GM12878 (cell line): ENCODE measurements around the gene MTMR10. TPM values are rescaled to one million over a fixed set of nuclear protein-coding genes. Genes with fewer than 3 reads are reported as not detected.

ENCODE experiments used
- ATAC-seq: fragments of 200-7000 bp; cut with Tn5 transposase; 3 replicates; pipeline ENCODE4 v1.9.1; 2020; ENCODE audit warnings: mild to moderate bottlenecking, moderate library complexity
- BruUV-seq: library from RNA; stranded (reverse); fragments of 400-500 nt; replicated peaks from 2 replicates; lab custom pipeline; 2021; lab: Mats Ljungman, UMichigan
- CTCF ChIA-PET: fragments of 300-600 bp; sonication (Branson Sonifier 250); formaldehyde crosslinking; extraction: SDS; loops from one replicate; lab custom pipeline; 2021; ENCODE audit warnings: inconsistent platforms; lab: Yijun Ruan, JAX
- POLR2A ChIA-PET: fragments of 350-600 bp; formaldehyde crosslinking; extraction: SDS; loops from one replicate; lab custom pipeline; 2021; ENCODE audit warnings: inconsistent platforms; lab: Charles Lee
- RAD21 ChIA-PET: fragments of 300-600 bp; sonication (Branson Sonifier 250); formaldehyde crosslinking; loops from one replicate; lab custom pipeline; 2023; ENCODE audit warnings: antibody characterized with exemption; ENCODE audit not compliant: unreplicated experiment; lab: Charles Lee
- SMC1A ChIA-PET: fragments of 300-600 bp; sonication (Branson Sonifier 250); formaldehyde crosslinking; loops from one replicate; lab custom pipeline; 2023; ENCODE audit not compliant: unreplicated experiment, uncharacterized antibody; lab: Charles Lee
- DNase-seq: peaks from one replicate; pipeline ENCODE4 v3.0.0-alpha.2; 2011; ENCODE audit warnings: low read depth, low spot score
- FAIRE-seq: peaks from 3 replicates; lab custom pipeline; 2011; peaks lifted over from hg19 to GRCh38; lab: Jason Lieb, UNC
- H2AFZ ChIP-seq: 2 replicates; pipeline ENCODE4 v1.6.0; 2011; ENCODE audit warnings: low read depth, low read length, control low read depth; ENCODE audit not compliant: control insufficient read depth
- H3K27ac ChIP-seq: 2 replicates; pipeline ENCODE4 v1.5.1; 2011; ENCODE audit warnings: control low read depth; ENCODE audit not compliant: control insufficient read depth, insufficient read depth
- H3K27me3 ChIP-seq, 2 experiments: replicated peaks in 1 of 2; 2 replicates each; pipeline versions ENCODE4 v1.6.0 to v1.6.1; 2011; ENCODE audit warnings: low read length in 1 of 2; ENCODE audit not compliant: control insufficient read depth in 2 of 2, insufficient read depth in 2 of 2
- H3K36me3 ChIP-seq, 2 experiments: 2 replicates each; pipeline ENCODE4 v1.5.1; 2011; ENCODE audit warnings: low read length in 1 of 2; ENCODE audit not compliant: control insufficient read depth in 2 of 2, insufficient read depth in 2 of 2
- H3K4me1 ChIP-seq: 2 replicates; pipeline ENCODE4 v1.6.1; 2011; ENCODE audit warnings: mild to moderate bottlenecking, low read length, moderate library complexity, mixed read lengths; ENCODE audit not compliant: control insufficient read depth, insufficient read depth
- H3K4me2 ChIP-seq: 2 replicates; pipeline ENCODE4 v1.6.0; 2011; ENCODE audit warnings: control low read depth; ENCODE audit not compliant: control insufficient read depth, insufficient read depth
- H3K4me3 ChIP-seq: fragments of 200-600 bp; sonication (generic); 2 replicates; pipeline ENCODE4 v1.5.1; 2016
- H3K79me2 ChIP-seq: 2 replicates; pipeline ENCODE4 v1.6.0; 2011; ENCODE audit warnings: low read length; ENCODE audit not compliant: control insufficient read depth, insufficient read depth
- H3K9ac ChIP-seq: 2 replicates; pipeline ENCODE4 v1.8.0; 2011; ENCODE audit warnings: low read length, control low read depth, mixed read lengths; ENCODE audit not compliant: control insufficient read depth, insufficient read depth
- H3K9me3 ChIP-seq: replicated peaks from 3 replicates; pipeline ENCODE4 v1.5.1; 2011; ENCODE audit warnings: mild to moderate bottlenecking, low read length; ENCODE audit not compliant: control insufficient read depth, insufficient read depth
- H4K20me1 ChIP-seq: 2 replicates; pipeline ENCODE4 v1.6.0; 2011; ENCODE audit not compliant: control insufficient read depth, insufficient read depth
- HSF1 ChIP-seq: fragments of 150-350 bp; IDR thresholded peaks from 2 replicates; pipeline ENCODE4 v1.6.1; 2014; ENCODE audit warnings: mild to moderate bottlenecking, low read depth, low read length
- MEF2A ChIP-seq: IDR thresholded peaks from 2 replicates; pipeline ENCODE4 v1.6.1; 2011; ENCODE audit warnings: low read depth, mild to moderate bottlenecking, low read length, moderate library complexity; ENCODE audit not compliant: insufficient read depth
- SPI1 ChIP-seq: IDR thresholded peaks from 2 replicates; pipeline ENCODE4 v1.6.1; 2011; ENCODE audit warnings: low read depth, mild to moderate bottlenecking, low read length, moderate library complexity, borderline replicate concordance; ENCODE audit not compliant: insufficient read depth
- WGBS: methylation state at CpG from one replicate; pipeline ENCODE4 v1.1.6; 2016; ENCODE audit warnings: low lambda C conversion rate; ENCODE audit not compliant: insufficient replicate concordance, insufficient coverage; ENCODE audit errors: missing lambda C conversion rate; 5-methylcytosine and 5-hydroxymethylcytosine counted together
- in situ Hi-C: fragments of 300-500 bp; cut with MboI; formaldehyde crosslinking; loops from 9 replicates; pipeline ENCODE4 v1.14.3; 2018; ENCODE audit warnings: mixed read lengths
- intact Hi-C: fragments of 100-400 bp; cut with micrococcal nuclease; formaldehyde crosslinking; loops from one replicate; pipeline ENCODE4 v1.14.2; 2022; ENCODE audit not compliant: unreplicated experiment
- polyA plus RNA-seq, 11 experiments: library from polyadenylated mRNA; depleted of rRNA in 4 of 11; unstranded in 6 of 11; stranded (reverse) in 5 of 11; fragments of >200 nt; fragmentation: Nextera tagmentation in 4 of 11; fragmentation: Illumina TruSeq in 1 of 11; extraction: Ambion mirVana in 4 of 11; extraction: Trizol in 1 of 11; gene quantifications; 1 replicate in 1 of 11; 2 replicates in 10 of 11; pipeline versions ENCODE4 v1.2.1 to v1.2.3, GENCODE V29; 2011 to 2016; ENCODE audit warnings: inconsistent platforms in 2 of 11, missing spikeins in 2 of 11, low read depth in 1 of 11
- total RNA-seq, 4 experiments: library from RNA; depleted of rRNA in 3 of 4; stranded (reverse); fragments of >200 nt in 3 of 4; fragmentation: Illumina TruSeq in 1 of 4; extraction: Trizol in 1 of 4; gene quantifications; 2 replicates each; pipeline versions ENCODE4 v1.2.1 to v1.2.3, GENCODE V29; 2013 to 2021

Gene MTMR10
- total and polyA plus RNA-seq, 10 of the 15 experiments (the other 5 are each of a cell fraction or from before 2014, with no cell fraction given): 1.9 to 13.6 (median 8.9) TPM

- no peak for TF ChIP-seq HSF1
Measured at GRCh38 chr15:31023841-31024240, 32.4 kb upstream of the MTMR10 start (continued).

DNA sequence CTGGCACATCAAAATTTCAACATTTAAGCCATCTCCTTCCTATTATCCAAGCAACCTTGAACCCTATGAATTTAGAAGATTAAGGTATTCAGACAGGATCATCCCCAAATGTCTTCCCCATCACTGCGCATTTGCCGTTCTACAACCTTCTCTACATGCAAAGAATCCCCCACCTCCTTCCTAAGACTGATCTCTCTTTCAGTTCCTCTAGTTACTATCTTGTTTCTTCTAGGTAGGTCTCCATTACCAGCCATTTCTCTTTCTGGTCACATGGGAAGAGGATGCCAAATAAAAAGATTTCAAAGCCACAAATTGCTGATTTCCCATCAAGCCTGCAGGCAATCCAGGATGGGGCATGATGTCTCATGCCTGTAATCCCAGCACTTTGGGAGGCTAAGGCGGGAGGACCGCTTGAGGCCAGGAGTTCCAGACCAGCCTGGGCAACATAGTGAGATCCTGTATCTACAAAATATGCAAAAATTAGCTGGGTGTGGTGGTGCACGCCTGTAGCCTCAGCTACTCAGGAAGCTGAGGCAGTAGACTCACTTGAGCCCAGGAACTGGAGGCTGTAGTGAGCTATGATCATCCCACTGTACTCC lies 29.7 kb upstream of the MTMR10 start:
- in situ Hi-C loops: no loop called here
- 76% methylated on average over 5 of the region's 5 CpGs for WGBS
- H2AFZ ChIP-seq: no peak overlapping the region; the same call in 1 of the 2 replicates
- CTCF ChIA-PET: interaction anchor here (0.6 to 1.8 kb wide), 4 partner anchors 7 to 123 kb away, joined by 3 to 5 read pairs (median 4); no protein-coding TSS in a partner anchor
- H3K4me2 ChIP-seq: no peak overlapping the region
- H4K20me1 ChIP-seq: no peaks in the 10 kb centered on the region
- no peak overlapping the region for H3K27ac ChIP-seq
- no peaks in the 10 kb centered on the region for H3K27me3 ChIP-seq
- RAD21 ChIA-PET: interaction anchor here (1.0 kb wide), 1 partner anchor 9 kb away, joined by 3 read pairs; no protein-coding TSS in a partner anchor
- no peaks in the 10 kb centered on the region for H3K36me3 ChIP-seq
- SMC1A ChIA-PET: no interaction called here
- DNase-seq (no peak), FAIRE-seq (peak; percentile 86), ATAC-seq (peak; percentile 56)
- no peak overlapping the region for H3K9ac ChIP-seq
- no peaks in the 10 kb centered on the region; the same call in 2 of the 3 replicates for H3K9me3 ChIP-seq
- BruUV-seq: no TSS peak
- no peak overlapping the region for H3K4me3 ChIP-seq
- no peaks in the 10 kb centered on the region for H3K79me2 ChIP-seq
- peak; percentile 71; the same call in 1 of the 2 replicates for TF ChIP-seq SPI1
- no peak for TF ChIP-seq MEF2A
- POLR2A ChIA-PET: no interaction called here
- intact Hi-C loops: no loop called here
- H3K4me1 ChIP-seq: peaks cover 4% of the 10 kb centered on the region
